Measurements from ENCODE around the gene LRIG1.

Gene LRIG1

GRCh38 chr3:66477856-66478255 lies 23.0 kb downstream of the LRIG1 start:
- Histone ChIP-seq H3K27me3 (ENCODE audit: insufficient read depth, low read depth) (no peaks in the 10 kb centered on the region), H3K79me2 (ENCODE audit: insufficient read depth, low read depth) (peaks cover 100% of the 10 kb centered on the region), H2AFZ (ENCODE audit: low read depth) (no peak overlapping the region), H3K27ac (no peak overlapping the region), H3K4me2 (peak overlapping the region; percentile 97; the same call in 1 of the 2 replicates), H4K20me1 (ENCODE audit: insufficient read depth) (peaks cover 13% of the 10 kb centered on the region), H3K36me3 (ENCODE audit: insufficient read depth) (no peaks in the 10 kb centered on the region), H3K4me1 (ENCODE audit: low read depth, poor library complexity, severe bottlenecking) (peaks cover 98% of the 10 kb centered on the region), H3K4me3 (IDR thresholded peaks at IDR 0.05; ENCODE audit: insufficient read depth, low read depth, low read length) (no peak overlapping the region), H3K9ac (no peak overlapping the region)
- TF ChIP-seq, protein P1, sequence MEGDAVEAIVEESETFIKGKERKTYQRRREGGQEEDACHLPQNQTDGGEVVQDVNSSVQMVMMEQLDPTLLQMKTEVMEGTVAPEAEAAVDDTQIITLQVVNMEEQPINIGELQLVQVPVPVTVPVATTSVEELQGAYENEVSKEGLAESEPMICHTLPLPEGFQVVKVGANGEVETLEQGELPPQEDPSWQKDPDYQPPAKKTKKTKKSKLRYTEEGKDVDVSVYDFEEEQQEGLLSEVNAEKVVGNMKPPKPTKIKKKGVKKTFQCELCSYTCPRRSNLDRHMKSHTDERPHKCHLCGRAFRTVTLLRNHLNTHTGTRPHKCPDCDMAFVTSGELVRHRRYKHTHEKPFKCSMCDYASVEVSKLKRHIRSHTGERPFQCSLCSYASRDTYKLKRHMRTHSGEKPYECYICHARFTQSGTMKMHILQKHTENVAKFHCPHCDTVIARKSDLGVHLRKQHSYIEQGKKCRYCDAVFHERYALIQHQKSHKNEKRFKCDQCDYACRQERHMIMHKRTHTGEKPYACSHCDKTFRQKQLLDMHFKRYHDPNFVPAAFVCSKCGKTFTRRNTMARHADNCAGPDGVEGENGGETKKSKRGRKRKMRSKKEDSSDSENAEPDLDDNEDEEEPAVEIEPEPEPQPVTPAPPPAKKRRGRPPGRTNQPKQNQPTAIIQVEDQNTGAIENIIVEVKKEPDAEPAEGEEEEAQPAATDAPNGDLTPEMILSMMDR (conservative IDR thresholded peaks at IDR 0.05; ENCODE audit: low read depth, low read length): no peak

DNA sequence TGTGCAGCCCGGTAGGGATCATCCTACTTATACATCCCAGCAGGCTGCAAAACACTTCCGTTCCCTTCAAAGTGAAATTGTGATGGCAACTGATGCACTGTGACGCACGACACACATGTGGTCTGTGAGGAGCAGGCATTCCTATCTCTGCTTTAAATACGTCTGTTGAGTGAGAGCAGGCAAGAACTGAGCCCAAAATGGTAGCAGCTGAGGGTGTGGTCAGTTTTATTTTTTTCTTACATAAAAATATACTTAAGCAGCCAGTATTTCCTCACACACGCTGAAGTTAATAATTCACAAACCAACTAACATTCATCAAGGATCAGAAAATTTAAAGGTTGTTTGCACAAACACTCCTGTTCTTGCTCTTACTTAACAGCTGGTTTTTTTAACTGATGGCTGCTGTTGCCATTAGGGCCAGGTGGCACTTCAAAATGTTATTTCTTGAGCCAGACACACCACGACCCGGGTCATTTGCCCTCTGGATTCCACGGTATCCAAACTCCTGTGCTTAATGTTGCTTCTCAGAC lies 23.9 kb downstream of the LRIG1 start:
- Histone ChIP-seq H3K9ac (no peak overlapping the region), H3K27ac (no peak overlapping the region), H3K79me2 (ENCODE audit: insufficient read depth, low read depth) (peaks cover 100% of the 10 kb centered on the region), H3K36me3 (ENCODE audit: insufficient read depth) (no peaks in the 10 kb centered on the region), H3K4me2 (0 out of 2 replicates have a peak overlapping the region, but pooled peaks have one; percentile 25), H3K4me1 (ENCODE audit: low read depth, poor library complexity, severe bottlenecking) (peaks cover 98% of the 10 kb centered on the region), H2AFZ (ENCODE audit: low read depth) (no peak overlapping the region), H4K20me1 (ENCODE audit: insufficient read depth) (peaks cover 20% of the 10 kb centered on the region), H3K4me3 (IDR thresholded peaks at IDR 0.05; ENCODE audit: insufficient read depth, low read depth, low read length) (no peak overlapping the region), H3K27me3 (ENCODE audit: insufficient read depth, low read depth) (no peaks in the 10 kb centered on the region)
- TF ChIP-seq, protein P1 (conservative IDR thresholded peaks at IDR 0.05; ENCODE audit: low read depth, low read length): no peak

DNA sequence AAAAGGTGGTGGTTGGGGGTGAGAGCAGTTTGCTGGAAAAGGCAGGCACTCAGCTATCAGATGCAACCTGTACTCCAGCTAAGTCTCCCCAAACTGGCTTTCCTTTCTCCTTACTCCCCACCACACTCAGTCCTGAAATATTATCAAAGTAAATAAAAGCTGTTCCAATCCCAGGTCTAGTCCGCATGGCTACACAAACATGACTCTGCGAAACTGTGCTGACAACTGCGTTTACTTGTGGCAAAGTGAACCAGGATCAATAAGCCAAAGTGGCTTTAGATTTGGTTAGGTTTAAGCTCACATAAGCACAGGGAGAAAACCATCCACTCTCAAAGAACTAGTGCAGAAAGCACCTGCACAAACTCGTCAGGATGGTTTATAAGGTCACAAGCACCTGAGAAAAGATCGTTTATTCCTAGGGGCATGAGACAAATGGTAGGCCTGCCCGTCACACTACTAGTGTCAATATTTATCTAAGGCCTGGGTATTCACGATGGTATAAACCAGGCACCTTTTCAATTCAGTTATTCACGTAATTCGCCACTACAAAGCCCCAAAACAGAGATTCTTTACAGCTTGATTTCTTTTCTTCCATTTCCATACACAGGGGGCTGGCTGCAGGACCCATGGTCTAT lies 25.3 kb downstream of the LRIG1 start:
- Histone ChIP-seq H3K4me3 (IDR thresholded peaks at IDR 0.05; ENCODE audit: insufficient read depth, low read depth, low read length) (no peak overlapping the region), H3K36me3 (ENCODE audit: insufficient read depth) (no peaks in the 10 kb centered on the region), H3K27me3 (ENCODE audit: insufficient read depth, low read depth) (no peaks in the 10 kb centered on the region), H3K4me2 (no peak overlapping the region), H3K27ac (no peak overlapping the region), H2AFZ (ENCODE audit: low read depth) (no peak overlapping the region), H3K9ac (no peak overlapping the region), H4K20me1 (ENCODE audit: insufficient read depth) (peaks cover 30% of the 10 kb centered on the region), H3K4me1 (ENCODE audit: low read depth, poor library complexity, severe bottlenecking) (peaks cover 89% of the 10 kb centered on the region), H3K79me2 (ENCODE audit: insufficient read depth, low read depth) (peaks cover 100% of the 10 kb centered on the region)
- TF ChIP-seq, protein P1 (conservative IDR thresholded peaks at IDR 0.05; ENCODE audit: low read depth, low read length): no peak

GRCh38 chr3:66473692-66474091 lies 27.1 kb downstream of the LRIG1 start:
- Histone ChIP-seq H3K4me3 (IDR thresholded peaks at IDR 0.05; ENCODE audit: insufficient read depth, low read depth, low read length) (no peak overlapping the region), H4K20me1 (ENCODE audit: insufficient read depth) (peaks cover 30% of the 10 kb centered on the region), H3K36me3 (ENCODE audit: insufficient read depth) (no peaks in the 10 kb centered on the region), H3K27ac (no peak overlapping the region), H3K4me2 (no peak overlapping the region), H2AFZ (ENCODE audit: low read depth) (no peak overlapping the region), H3K79me2 (ENCODE audit: insufficient read depth, low read depth) (peaks cover 100% of the 10 kb centered on the region), H3K27me3 (ENCODE audit: insufficient read depth, low read depth) (no peaks in the 10 kb centered on the region), H3K4me1 (ENCODE audit: low read depth, poor library complexity, severe bottlenecking) (peaks cover 86% of the 10 kb centered on the region), H3K9ac (no peak overlapping the region)
- TF ChIP-seq, protein P1 (conservative IDR thresholded peaks at IDR 0.05; ENCODE audit: low read depth, low read length): no peak

Data from KMS-11 (cell line).